ENCODE measurements around the gene INSIG1. TPM values are rescaled to one million over a fixed set of nuclear protein-coding genes. Genes with fewer than 3 reads are reported as not detected.

Gene INSIG1
- total RNA-seq, 1 donor from 2014 or later, result 36.6 TPM

GRCh38 chr7:155343150-155343549 lies 45.5 kb downstream of the INSIG1 start:
- Histone ChIP-seq H3K4me3 (ENCODE audit: low read depth, low read length) (no peak overlapping the region), H3K27me3 (ENCODE audit: control insufficient read depth, insufficient read depth, low read length) (peaks cover 2% of the 10 kb centered on the region), H3K36me3 (ENCODE audit: control insufficient read depth, insufficient read depth, low read length) (no peaks in the 10 kb centered on the region)
- TF ChIP-seq CTCF (IDR thresholded peaks at IDR 0.05; ENCODE audit: insufficient read depth, low read length, severe bottlenecking), result no peak
- FAIRE-seq, result no peak
- no peak for DNase-seq (ENCODE audit: low read depth)

GRCh38 chr7:155343661-155344121 lies 46.0 kb downstream of the INSIG1 start:
- no peak for TF ChIP-seq CTCF (IDR thresholded peaks at IDR 0.05; ENCODE audit: insufficient read depth, low read length, severe bottlenecking)
- no peaks in the 10 kb centered on the region for H3K36me3 ChIP-seq (ENCODE audit: control insufficient read depth, insufficient read depth, low read length)
- H3K27me3 ChIP-seq (ENCODE audit: control insufficient read depth, insufficient read depth, low read length), result peaks cover 2% of the 10 kb centered on the region
- DNase-seq (ENCODE audit: low read depth) (no peak), FAIRE-seq (no peak)
- H3K4me3 ChIP-seq (ENCODE audit: low read depth, low read length), result no peak overlapping the region

- Histone ChIP-seq H3K27me3 (ENCODE audit: control insufficient read depth, insufficient read depth, low read length) (peaks cover 2% of the 10 kb centered on the region), H3K36me3 (ENCODE audit: control insufficient read depth, insufficient read depth, low read length) (no peaks in the 10 kb centered on the region), H3K4me3 (ENCODE audit: low read depth, low read length) (no peak overlapping the region)
- no peak for DNase-seq (ENCODE audit: low read depth)
- no peak for TF ChIP-seq CTCF (IDR thresholded peaks at IDR 0.05; ENCODE audit: insufficient read depth, low read length, severe bottlenecking)
- no peak for FAIRE-seq
These were observed 46.6 kb downstream of the INSIG1 start for GRCh38 chr7:155344270-155344617.

GRCh38 chr7:155344618-155345433 lies 47.1 kb downstream of the INSIG1 start:
- Histone ChIP-seq H3K36me3 (ENCODE audit: control insufficient read depth, insufficient read depth, low read length) (no peaks in the 10 kb centered on the region), H3K27me3 (ENCODE audit: control insufficient read depth, insufficient read depth, low read length) (peaks cover 2% of the 10 kb centered on the region), H3K4me3 (ENCODE audit: low read depth, low read length) (no peak overlapping the region)
- peak; percentile 74 for TF ChIP-seq CTCF (IDR thresholded peaks at IDR 0.05; ENCODE audit: insufficient read depth, low read length, severe bottlenecking)
- DNase-seq (ENCODE audit: low read depth), result peak; percentile 21
- no peak for FAIRE-seq

- no peak overlapping the region for H3K4me3 ChIP-seq (ENCODE audit: low read depth, low read length)
- FAIRE-seq (no peak), DNase-seq (ENCODE audit: low read depth) (no peak)
- H3K27me3 ChIP-seq (ENCODE audit: control insufficient read depth, insufficient read depth, low read length), result peaks cover 2% of the 10 kb centered on the region
- no peaks in the 10 kb centered on the region for H3K36me3 ChIP-seq (ENCODE audit: control insufficient read depth, insufficient read depth, low read length)
- TF ChIP-seq CTCF (IDR thresholded peaks at IDR 0.05; ENCODE audit: insufficient read depth, low read length, severe bottlenecking), result no peak
These were observed 47.8 kb downstream of the INSIG1 start for GRCh38 chr7:155345490-155345889.

- no peak for TF ChIP-seq CTCF (IDR thresholded peaks at IDR 0.05; ENCODE audit: insufficient read depth, low read length, severe bottlenecking)
- FAIRE-seq (no peak), DNase-seq (ENCODE audit: low read depth) (no peak)
- Histone ChIP-seq H3K36me3 (ENCODE audit: control insufficient read depth, insufficient read depth, low read length) (no peaks in the 10 kb centered on the region), H3K27me3 (ENCODE audit: control insufficient read depth, insufficient read depth, low read length) (peaks cover 2% of the 10 kb centered on the region), H3K4me3 (ENCODE audit: low read depth, low read length) (no peak overlapping the region)
These were observed 48.6 kb downstream of the INSIG1 start for GRCh38 chr7:155346285-155346684.

All from bronchial epithelial cell (primary cell).